SIG-M5 treated with dmso at 0.1 percent for 504 hours (cell line): ENCODE measurements around the gene MROH9.

ENCODE experiments used
- DNase-seq: peaks from one replicate; lab custom pipeline; 2025; ENCODE audit not compliant: unreplicated experiment; lab: John Stamatoyannopoulos, UW

Gene MROH9

DNA sequence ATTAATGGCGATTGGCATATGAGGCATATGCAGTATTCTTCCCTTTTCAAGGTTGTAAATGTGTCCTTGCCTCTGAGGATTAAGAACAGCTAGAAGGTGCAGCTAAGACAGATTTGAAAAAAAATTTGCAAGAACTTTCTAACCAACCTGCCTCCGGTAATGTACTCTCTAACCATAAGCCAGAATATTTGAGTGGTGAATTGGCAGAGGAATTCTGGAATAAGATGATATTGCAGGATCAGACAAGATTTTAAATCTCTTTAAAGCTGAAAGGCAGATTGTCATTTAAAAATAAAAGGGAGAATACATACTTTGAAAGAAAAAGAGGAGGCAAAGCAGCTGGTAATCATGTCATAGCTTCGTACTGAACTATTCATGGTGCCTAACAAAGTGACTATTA is 29.2 kb downstream of the MROH9 start:
- no peak for DNase-seq

DNA sequence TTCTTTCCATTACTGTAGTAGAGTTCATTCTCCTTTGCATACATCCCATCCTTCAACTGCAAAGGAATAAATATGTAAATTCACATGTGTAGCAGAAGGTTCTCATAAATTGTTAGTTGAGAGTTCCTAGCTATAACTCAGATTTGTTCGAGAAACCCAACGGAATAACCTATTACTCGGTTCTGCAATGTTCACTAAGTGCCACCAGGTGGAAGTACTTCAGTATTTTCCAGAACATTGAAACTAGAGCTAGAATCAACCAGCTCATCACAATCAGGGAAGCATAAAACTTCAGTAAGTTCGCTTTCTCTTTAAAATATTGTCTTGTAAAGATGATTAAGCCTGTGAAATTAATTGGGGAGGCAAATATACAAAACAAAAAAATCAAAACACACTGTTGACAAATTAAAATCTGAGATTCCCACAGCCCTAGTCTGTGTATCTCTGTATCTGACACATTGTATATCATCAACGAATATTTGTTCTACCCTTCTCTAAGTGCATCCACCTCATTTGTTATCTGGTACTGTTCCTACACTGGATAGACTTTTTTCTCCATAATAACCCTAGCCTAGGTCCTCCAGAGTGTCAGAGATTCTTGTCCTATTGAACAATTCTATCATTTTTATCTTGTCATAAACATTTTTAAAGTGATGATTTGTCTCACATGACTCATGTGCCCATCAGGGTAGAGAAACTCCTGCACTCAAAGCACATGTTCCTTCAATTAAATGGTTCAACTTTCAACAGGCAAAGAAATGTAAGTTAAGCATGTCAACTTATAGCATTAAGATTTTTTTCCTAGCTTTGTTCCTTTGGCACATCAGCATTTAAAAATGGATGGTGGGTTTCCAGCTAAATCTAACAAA is 31.9 kb downstream of the MROH9 start:
- peak; percentile 69 for DNase-seq

DNA sequence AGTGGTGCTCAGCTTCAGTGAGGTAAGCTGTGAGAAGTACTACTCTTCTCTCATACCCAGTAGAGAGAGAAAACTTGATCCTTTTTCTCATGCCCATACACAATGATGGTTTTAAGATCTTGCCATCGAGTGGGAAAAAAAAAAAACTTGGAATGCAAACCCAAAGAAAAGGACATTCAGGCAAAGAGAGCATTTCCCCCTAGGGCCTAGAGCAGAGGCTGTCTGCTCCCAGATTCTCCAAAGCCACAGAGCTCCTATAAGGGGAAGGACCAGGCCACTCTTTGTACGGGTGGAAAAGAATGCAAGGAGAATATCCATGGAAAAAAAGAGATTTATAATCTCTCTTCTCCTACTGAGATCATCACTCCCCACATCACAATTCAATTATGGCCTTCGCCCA is 34.9 kb downstream of the MROH9 start:
- DNase-seq, result no peak

DNA sequence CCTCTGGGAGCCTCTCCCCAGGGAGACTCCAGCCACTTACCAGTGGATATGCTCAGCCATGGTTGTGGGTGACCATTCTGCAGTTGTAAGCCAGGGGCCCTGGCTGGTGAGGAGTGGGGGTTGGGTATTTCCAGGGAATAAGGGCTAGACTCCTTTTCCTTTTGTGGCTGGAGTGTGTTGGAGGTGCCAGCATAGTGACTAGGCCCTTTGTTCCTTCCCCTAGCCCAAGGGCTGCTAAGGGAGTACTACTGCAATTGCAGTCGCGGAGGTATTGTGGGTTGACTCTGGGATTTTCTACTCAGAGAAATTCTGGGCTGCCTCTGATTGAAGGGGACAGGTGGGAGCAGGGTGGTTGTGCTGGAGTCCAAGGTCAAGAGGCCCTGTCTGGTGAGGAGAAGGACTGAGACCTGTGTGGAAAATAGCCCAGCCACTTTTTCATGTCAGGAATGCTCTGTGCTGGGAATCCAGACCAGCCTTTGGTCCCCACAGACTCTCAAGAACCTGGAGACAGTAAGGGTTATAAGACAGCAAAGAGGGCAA is 43.1 kb downstream of the MROH9 start:
- no peak for DNase-seq

DNA sequence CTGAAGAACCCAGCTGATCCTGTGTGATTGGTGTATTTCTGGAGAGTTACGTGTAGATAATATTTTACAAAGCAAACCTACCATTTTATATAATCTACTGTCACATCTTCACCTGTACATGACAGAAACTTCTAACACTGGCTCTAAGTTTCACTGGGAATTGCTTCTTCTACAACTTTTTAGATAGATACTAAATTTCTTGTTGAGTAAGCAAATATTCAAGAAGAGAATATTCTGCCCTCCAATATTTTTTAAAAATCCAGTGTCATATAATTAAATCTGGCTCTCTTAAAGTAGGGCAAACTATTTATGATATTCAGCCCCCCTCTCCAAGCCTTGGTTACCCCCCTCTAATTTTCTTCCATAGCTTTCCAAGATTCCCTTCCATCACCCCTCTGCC is 50.1 kb downstream of the MROH9 start:
- DNase-seq, result no peak

GRCh38 chr1:170986901-170987300 is 51.6 kb downstream of the MROH9 start:
- no peak for DNase-seq

DNA sequence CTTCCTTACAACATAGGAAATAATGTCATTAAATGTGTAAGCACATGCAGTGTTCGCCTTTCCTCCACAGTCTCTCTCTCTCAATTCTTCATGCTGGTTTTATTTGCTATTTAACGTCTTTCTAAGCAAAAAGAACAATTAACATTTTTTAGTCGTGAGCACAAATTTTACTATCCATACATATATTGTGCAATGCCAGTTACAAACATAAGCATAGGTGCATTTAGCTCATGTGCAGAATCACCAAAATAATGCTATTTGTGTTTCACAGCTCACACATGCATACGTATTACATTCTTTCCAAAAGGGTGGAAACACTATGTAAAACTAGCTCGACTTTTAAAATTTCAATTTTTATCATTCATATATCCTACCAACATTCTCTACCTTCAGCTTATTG is 52.1 kb downstream of the MROH9 start:
- DNase-seq, result no peak

GRCh38 chr1:170993151-170993550 is 57.8 kb downstream of the MROH9 start:
- DNase-seq, result no peak

GRCh38 chr1:170993717-170994116 is 58.4 kb downstream of the MROH9 start:
- no peak for DNase-seq

DNA sequence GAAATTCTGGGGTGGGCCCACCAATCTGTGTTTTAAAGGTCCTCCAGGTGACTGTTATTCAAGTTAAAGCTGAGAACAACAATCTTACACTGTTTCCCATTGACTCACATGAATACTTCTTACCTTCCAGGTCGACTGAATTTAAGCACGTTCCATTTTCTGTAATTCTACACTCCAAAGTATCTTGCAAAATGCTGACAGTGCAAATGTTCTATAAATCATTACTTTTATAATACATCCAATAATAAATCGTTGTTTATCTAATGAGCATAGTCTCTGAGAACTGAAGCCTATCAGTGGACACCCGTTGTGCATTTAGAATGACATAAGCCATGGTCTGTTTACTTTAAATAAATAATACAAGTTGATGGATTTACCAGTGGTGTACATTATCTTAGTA is 79.5 kb downstream of the MROH9 start:
- DNase-seq, result no peak

DNA sequence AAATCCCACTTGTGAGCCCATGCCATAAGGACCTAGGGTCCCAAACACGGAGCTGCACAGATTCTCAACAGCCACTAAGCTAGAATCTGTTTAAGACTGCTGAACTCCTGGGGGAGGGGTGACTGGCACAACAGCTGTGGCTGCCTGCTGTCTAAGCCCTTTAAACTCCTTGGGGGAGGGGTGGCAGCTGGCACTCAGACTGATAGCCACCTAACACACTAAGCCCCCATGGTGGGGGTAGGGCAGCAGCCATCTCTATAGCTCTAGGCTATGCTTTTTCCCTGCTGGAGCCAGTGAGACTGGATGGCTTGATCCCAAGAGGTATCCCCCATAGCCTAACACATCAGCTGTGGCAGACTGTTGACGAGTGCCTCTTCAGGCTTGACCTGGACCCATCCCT is 82.1 kb downstream of the MROH9 start:
- DNase-seq, result no peak

DNA sequence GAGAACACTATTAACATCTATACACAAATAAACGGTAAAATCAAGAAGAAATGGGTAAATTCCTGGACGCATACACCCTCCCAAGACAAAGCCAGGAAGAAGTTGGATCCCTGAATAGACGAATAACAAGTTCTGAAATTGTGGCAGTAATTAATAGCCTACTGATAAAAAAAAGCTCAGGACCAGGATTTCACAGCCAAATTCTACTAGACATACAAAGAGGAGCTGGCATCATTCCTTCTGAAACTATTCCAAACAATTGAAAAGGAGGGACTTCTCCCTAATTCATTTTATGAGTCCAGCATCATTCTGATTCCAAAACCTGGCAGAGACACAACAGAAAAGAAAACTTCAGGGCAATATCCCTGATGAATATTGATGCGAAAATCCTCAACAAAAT is 84.6 kb downstream of the MROH9 start:
- no peak for DNase-seq

- DNase-seq, result no peak
Observed at GRCh38 chr1:171032822-171033702, 97.7 kb downstream of the MROH9 start.

DNA sequence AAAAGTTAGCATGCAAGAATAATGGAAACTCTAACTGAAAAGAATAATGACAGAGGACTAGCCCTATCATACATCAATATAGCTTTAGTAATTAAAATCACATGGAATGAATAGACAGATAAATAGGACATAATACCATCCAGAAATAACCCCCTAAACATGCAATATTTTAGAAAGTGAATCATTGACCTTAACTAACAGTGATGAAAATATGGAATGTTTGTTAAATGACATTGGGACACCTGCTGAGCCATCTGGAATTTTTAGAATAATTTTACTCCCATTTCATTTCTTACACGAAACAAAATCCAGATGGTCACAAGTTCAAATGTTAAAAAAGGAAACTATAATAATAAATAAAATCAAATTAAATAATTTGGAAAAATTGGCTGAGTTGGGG is 102.3 kb downstream of the MROH9 start:
- no peak for DNase-seq

- no peak for DNase-seq
Observed at GRCh38 chr1:171038284-171038683, 103.0 kb downstream of the MROH9 start.

- no peak for DNase-seq
Observed at GRCh38 chr1:171048014-171048413, 112.7 kb downstream of the MROH9 start.

DNA sequence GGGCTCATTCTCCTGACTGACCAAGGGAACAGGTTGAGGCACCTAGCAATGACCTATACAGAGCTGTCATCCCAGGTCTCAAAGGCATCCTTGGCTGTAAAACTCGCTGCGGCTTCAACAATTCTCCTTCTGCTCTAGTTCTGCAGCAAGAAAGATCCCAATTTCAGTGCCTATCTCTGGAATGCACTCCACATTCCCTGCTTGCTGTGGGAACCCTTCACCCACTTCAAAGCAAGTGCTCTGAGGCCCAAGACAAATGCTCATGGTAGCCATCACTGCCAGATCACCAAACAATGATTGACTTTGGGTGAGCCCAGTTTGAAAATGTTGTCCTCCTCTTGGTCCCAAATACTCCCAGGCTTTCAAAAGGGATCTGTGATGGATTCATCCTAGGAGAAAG is 117.6 kb downstream of the MROH9 start:
- no peak for DNase-seq

DNA sequence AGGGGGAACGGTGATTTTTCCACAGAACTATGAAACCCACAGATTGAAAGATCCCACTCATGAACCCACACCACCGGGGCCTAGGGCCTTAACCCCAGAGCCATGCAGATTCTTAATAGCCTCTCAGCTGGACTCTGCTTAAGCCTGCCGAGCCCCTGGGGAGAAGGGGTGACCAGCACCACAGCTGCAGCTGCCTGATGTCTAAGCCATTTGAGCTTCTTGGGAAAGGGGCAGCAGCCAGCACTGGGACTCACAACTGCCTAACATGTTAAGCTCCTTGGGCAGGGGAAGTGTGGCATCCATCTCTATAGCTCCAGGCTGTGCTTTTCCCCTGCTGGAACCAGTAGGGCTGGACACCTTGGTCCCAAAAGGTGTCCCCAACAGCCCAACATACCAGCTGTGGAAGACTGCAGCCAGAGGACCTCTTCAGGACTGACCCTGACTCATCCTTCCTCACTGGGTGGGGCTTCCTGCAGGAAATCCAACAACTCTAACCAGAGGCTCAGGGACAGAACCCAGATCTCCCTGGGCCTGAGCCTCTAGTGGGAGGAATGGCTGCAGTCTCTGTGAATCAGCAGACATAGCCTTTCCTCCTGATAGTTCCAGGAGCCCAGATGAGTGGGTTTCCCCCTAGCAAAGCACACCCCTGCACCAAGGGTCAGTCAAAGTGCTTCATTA is 120.8 kb downstream of the MROH9 start:
- DNase-seq, result no peak

DNA sequence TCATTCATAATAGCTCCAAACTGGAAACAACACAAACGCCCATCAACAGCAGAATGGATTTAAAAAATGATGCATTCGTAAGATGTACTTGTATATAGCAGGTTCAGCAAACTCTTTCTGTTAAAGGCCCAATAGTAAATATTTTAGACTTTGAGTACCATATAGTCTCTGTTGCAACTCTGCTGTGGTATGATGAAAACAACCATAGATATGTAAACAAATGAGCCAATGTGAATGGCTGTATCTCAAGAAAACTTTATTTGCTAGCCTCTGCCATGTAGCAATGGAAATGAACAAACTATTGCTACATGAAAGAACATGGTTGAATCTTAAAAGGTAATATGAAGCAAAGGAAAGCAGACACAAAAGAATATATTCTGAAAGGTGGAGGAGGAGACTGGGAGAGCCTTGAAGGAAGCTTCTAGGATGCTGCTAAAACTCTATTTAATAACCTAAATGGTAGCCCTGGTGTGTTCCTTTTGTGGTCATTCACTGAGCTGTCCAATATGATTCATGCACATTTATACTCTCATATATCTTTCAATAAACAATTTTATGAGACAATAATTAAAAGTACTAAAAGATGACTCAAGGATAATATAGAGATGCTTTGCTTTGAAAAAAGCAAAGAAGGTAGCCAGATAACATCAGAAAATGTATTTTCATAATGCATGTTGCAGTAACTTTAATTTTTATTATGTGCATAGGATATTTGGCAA is 126.2 kb downstream of the MROH9 start:
- no peak for DNase-seq

GRCh38 chr1:171062902-171063301 is 127.6 kb downstream of the MROH9 start:
- DNase-seq, result no peak

GRCh38 chr1:171075041-171075440 is 139.7 kb downstream of the MROH9 start:
- no peak for DNase-seq
